Chondrocyte (in vitro differentiated cells): ENCODE data around the gene ANXA3. TPM values are rescaled to one million over a fixed set of nuclear protein-coding genes. Genes with fewer than 3 reads are reported as not detected.
A peak's percentile ranks its signal among the peaks of the same experiment; 100 is the strongest.

Source experiments
- DNase-seq: peaks from one replicate; pipeline ENCODE4 v3.0.0; 2021; ENCODE audit warnings: mixed read lengths, low spot score
- H3K27ac Mint-ChIP-seq: one replicate; pipeline ENCODE4 v1.8.0; 2021; ENCODE audit warnings: mild to moderate bottlenecking, moderate library complexity, mixed read lengths; ENCODE audit not compliant: unreplicated experiment
- H3K27me3 Mint-ChIP-seq: 2 replicates; pipeline ENCODE4 v1.8.0; 2021; ENCODE audit warnings: low read depth, mixed read lengths
- H3K36me3 Mint-ChIP-seq: 2 replicates; pipeline ENCODE4 v1.8.0; 2021; ENCODE audit warnings: low read depth, mixed read lengths
- H3K4me1 Mint-ChIP-seq: 2 replicates; pipeline ENCODE4 v1.8.0; 2021; ENCODE audit warnings: low read depth, mild to moderate bottlenecking, mixed read lengths
- H3K4me3 Mint-ChIP-seq: one replicate; pipeline ENCODE4 v1.8.0; 2021; ENCODE audit warnings: mild to moderate bottlenecking, moderate library complexity, mixed read lengths; ENCODE audit not compliant: unreplicated experiment
- H3K9me3 Mint-ChIP-seq: 2 replicates; pipeline ENCODE4 v1.8.0; 2021; ENCODE audit warnings: low read depth, mixed read lengths
- total RNA-seq: library from RNA; stranded (reverse); gene quantifications from 3 replicates; pipeline ENCODE4 v1.2.1, GENCODE V29; 2021
- TF ChIP-seq, protein P1 (sequence below): fragments of 200-600 bp; sonication (generic); IDR thresholded peaks from 2 replicates; pipeline ENCODE4 v1.5.0; 2021; ENCODE audit warnings: antibody characterized with exemption, mild to moderate bottlenecking, moderate library complexity

Gene ANXA3
- total RNA-seq, 1 donor from 2014 or later: 21.9 TPM

DNA sequence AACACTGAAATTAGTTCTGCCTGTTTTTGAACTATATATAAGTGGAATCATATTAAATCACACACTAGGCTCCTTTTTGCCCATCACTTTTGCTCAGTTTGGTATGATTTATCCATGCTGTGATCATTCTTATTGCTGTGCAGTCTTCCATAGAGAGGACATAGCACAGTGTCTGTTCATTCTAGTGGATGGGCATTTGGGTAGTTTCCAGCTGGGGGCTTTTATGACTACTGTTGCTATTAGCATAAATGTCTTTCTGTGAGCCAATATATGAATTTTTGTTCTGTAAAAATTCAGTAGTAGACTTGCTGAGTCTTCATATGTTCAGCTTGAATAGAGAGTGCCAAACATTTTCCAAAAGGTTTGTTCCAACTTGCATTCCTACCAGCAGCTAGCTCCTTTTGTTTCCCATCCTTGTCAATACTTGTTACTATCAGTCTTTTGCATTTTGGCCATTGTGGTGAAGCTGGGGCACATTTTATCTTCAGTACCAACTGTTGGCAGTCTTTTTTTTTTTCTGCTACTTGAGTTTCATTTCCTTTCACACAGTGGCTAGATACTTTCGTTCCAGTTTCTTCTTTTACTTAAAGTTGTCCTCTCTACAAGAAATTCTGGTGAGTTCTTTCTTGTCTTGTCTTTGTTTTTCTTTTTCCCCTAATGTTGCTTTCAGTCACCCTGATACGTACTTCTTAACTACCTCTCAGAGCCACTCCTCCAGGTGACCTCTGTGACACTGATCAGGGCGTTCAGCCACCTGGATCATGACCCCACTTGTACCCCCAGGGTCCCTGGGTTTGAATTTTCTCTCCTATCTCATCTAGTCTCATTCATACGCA is 87.0 kb downstream of the ANXA3 start:
- Mint-ChIP-seq H3K27me3 (no peaks in the 10 kb centered on the region), H3K4me1 (peaks cover 9% of the 10 kb centered on the region), H3K36me3 (no peaks in the 10 kb centered on the region), H3K4me3 (no peak overlapping the region), H3K27ac (no peak overlapping the region), H3K9me3 (no peaks in the 10 kb centered on the region)
- TF ChIP-seq, protein P1, sequence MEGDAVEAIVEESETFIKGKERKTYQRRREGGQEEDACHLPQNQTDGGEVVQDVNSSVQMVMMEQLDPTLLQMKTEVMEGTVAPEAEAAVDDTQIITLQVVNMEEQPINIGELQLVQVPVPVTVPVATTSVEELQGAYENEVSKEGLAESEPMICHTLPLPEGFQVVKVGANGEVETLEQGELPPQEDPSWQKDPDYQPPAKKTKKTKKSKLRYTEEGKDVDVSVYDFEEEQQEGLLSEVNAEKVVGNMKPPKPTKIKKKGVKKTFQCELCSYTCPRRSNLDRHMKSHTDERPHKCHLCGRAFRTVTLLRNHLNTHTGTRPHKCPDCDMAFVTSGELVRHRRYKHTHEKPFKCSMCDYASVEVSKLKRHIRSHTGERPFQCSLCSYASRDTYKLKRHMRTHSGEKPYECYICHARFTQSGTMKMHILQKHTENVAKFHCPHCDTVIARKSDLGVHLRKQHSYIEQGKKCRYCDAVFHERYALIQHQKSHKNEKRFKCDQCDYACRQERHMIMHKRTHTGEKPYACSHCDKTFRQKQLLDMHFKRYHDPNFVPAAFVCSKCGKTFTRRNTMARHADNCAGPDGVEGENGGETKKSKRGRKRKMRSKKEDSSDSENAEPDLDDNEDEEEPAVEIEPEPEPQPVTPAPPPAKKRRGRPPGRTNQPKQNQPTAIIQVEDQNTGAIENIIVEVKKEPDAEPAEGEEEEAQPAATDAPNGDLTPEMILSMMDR: no peak
- no peak for DNase-seq

DNA sequence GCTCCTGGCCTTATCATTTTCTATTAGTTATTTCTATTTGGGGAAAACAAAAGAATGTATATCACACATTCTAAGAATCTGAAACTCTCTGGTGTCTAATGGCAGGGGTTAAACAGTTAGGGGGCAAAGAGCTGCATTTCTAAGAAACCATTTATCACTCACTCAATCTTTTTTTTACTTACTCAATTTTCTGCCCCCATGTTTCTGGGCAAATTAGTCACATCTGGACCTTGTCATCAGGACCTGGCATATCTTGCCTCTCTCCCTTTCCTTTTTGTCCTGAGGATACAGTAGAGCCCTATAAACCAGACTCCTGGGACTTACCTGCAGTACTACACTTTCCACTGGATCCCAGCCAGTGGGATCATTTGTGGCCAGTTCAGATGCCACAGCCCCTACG is 89.1 kb downstream of the ANXA3 start:
- H3K4me1 Mint-ChIP-seq: peaks cover 9% of the 10 kb centered on the region
- no peaks in the 10 kb centered on the region for H3K27me3 Mint-ChIP-seq
- TF ChIP-seq, protein P1: no peak
- no peaks in the 10 kb centered on the region for H3K36me3 Mint-ChIP-seq
- no peak for DNase-seq
- H3K9me3 Mint-ChIP-seq: no peaks in the 10 kb centered on the region
- H3K27ac Mint-ChIP-seq: no peak overlapping the region
- no peak overlapping the region for H3K4me3 Mint-ChIP-seq

DNA sequence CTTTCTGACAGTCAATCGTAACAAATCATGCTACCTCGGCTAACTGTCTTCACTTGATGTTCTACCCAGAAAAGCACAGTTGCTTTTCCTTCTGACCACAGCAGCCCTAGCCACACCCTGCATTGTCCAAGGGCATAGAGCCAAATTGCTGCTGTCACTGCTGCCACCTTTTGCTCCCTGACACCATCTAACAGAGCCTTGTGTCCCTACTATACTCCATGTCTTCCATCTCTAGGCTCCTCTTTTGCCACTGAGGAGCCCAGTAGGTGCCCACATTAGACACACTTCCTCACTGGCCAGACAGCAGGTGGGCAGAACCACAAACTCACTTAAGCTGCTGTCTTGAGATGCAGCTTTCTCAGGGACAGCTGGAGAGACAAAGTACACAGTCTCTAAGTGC is 91.4 kb downstream of the ANXA3 start:
- no peaks in the 10 kb centered on the region for H3K27me3 Mint-ChIP-seq
- no peak overlapping the region for H3K4me3 Mint-ChIP-seq
- H3K9me3 Mint-ChIP-seq: no peaks in the 10 kb centered on the region
- H3K36me3 Mint-ChIP-seq: no peaks in the 10 kb centered on the region
- TF ChIP-seq, protein P1: no peak
- no peak for DNase-seq
- H3K27ac Mint-ChIP-seq: no peak overlapping the region
- peaks cover 21% of the 10 kb centered on the region for H3K4me1 Mint-ChIP-seq

DNA sequence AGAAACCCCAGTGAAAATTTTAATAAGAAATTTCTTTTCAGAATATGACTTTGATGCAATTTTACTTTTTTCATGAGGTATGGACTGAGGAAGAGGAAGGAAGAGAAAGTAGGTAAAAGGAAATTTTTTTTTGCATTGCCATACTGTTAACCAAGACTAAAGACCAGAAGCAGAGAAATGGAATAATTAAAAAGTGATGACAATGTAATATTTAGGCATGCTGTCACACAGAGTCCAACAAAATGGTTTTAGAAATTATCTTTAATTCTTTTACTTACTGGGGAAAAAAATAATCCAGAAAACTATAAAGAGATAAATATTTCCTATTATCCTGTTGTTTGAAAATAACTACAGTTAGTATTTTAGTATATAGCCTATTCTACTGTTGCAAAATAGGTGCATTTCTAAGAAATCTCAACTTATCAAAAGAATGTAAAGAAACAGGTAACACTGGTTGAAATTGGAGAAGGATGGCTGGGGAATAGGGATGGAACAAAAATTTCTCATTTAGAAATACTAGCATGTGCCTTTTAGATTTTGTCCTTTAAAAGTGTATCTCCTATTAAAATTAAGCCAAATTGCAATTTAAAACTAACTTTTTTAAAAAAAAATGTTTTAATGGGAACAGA is 92.6 kb downstream of the ANXA3 start:
- Mint-ChIP-seq H3K9me3 (no peaks in the 10 kb centered on the region), H3K4me1 (peaks cover 22% of the 10 kb centered on the region), H3K27me3 (no peaks in the 10 kb centered on the region), H3K27ac (peak overlapping the region; percentile 61), H3K4me3 (no peak overlapping the region), H3K36me3 (no peaks in the 10 kb centered on the region)
- no peak for DNase-seq
- TF ChIP-seq, protein P1: no peak

DNA sequence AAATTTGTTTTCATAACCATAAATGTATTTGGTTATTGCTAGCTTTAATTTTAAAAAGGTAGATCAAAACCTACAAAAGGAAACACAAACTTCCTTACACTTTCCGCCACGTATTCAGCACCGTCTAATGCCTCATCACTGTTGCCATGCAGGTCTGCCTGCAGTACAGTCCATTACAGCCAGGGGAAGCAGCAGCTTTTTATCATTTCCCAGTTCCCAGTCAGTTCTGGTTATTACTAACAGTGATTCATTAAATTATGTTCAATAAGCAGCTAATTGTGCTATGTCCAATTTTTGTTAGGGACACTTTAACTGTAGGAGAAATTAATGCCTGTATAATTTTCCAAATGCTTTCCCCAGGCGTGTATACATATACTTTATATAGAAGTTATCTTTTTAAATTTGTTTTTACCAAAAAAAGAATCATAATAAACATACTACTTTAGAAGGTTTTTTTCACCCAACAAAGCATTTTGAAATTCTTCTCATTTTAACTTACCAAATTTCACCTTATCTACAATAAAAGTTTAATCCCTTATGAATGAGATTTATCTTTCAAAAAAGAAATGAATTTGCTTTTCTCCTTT is 93.3 kb downstream of the ANXA3 start:
- Mint-ChIP-seq H3K9me3 (no peaks in the 10 kb centered on the region), H3K4me3 (no peak overlapping the region), H3K36me3 (no peaks in the 10 kb centered on the region), H3K27ac (peak overlapping the region; percentile 98), H3K4me1 (peaks cover 23% of the 10 kb centered on the region), H3K27me3 (no peaks in the 10 kb centered on the region)
- TF ChIP-seq, protein P1: peak; percentile 85
- no peak for DNase-seq
